HEK293 (cell line): ENCODE data around the gene PLCH2.

Experiments used
- CTCF ChIA-PET: fragments of 350-600 bp; formaldehyde crosslinking; extraction: SDS; loops from one replicate; lab custom pipeline; 2021; ENCODE audit warnings: antibody characterized with exemption; lab: Yijun Ruan, JAX
- POLR2A ChIA-PET: fragments of 300-600 bp; formaldehyde crosslinking; extraction: SDS; loops from one replicate; lab custom pipeline; 2020; ENCODE audit warnings: antibody characterized with exemption, inconsistent platforms; lab: Yijun Ruan, JAX
- H3K27ac ChIP-seq: fragments of 200-500 bp; sonication (Bioruptor generic); 2 replicates; pipeline ENCODE4 v1.5.1; 2014; ENCODE audit warnings: low read depth, low read length, control low read depth, inconsistent platforms; ENCODE audit errors: extremely low read depth
- H3K36me3 ChIP-seq, 2 experiments: fragments of 200-500 bp in 1 of 2; sonication (Bioruptor generic) in 1 of 2; 1 replicate in 1 of 2; 2 replicates in 1 of 2; pipeline ENCODE4 v1.5.1; 2014 to 2017; ENCODE audit warnings: inconsistent platforms in 2 of 2, low read length in 2 of 2; ENCODE audit not compliant: control insufficient read depth in 2 of 2, insufficient read depth in 1 of 2
- H3K4me1 ChIP-seq: fragments of 200-500 bp; sonication (Bioruptor generic); 2 replicates; pipeline ENCODE4 v1.5.1; 2014; ENCODE audit warnings: mild to moderate bottlenecking, low read length, inconsistent platforms; ENCODE audit not compliant: control insufficient read depth, insufficient read depth
- H3K4me3 ChIP-seq: 2 replicates; pipeline ENCODE4 v1.5.1; 2011; ENCODE audit warnings: low read depth, mild to moderate bottlenecking, control low read depth, low read length, moderate library complexity
- H3K9me3 ChIP-seq: fragments of 200-500 bp; sonication (Bioruptor generic); 2 replicates; pipeline ENCODE4 v1.5.1; 2014; ENCODE audit warnings: low read depth, low read length, inconsistent platforms; ENCODE audit not compliant: control insufficient read depth, insufficient read depth
- MZF1 ChIP-seq: fragments of 450-650 bp; formaldehyde crosslinking; IDR thresholded peaks from 2 replicates; pipeline ENCODE4 v1.5.1; 2017; ENCODE audit warnings: missing biosample characterization, missing genetic modification characterization, borderline replicate concordance
- ZBTB21 ChIP-seq: fragments of 450-650 bp; formaldehyde crosslinking; IDR thresholded peaks from 2 replicates; pipeline ENCODE4 v1.5.1; 2017; ENCODE audit warnings: missing biosample characterization, missing genetic modification characterization
- ZBTB48 ChIP-seq: fragments of 450-650 bp; formaldehyde crosslinking; IDR thresholded peaks from 2 replicates; pipeline ENCODE4 v1.5.1; 2016; ENCODE audit warnings: missing biosample characterization, missing genetic modification characterization
- ZBTB7A ChIP-seq: fragments of 450-650 bp; formaldehyde crosslinking; IDR thresholded peaks from 2 replicates; pipeline ENCODE4 v1.5.1; 2016; ENCODE audit warnings: low read depth, missing biosample characterization, missing genetic modification characterization
- ZFHX2 ChIP-seq: fragments of 450-650 bp; formaldehyde crosslinking; conservative IDR thresholded peaks from 2 replicates; pipeline ENCODE4 v1.5.1; 2016; ENCODE audit warnings: missing biosample characterization, missing genetic modification characterization
- ZNF10 ChIP-seq: fragments of 450-650 bp; formaldehyde crosslinking; IDR thresholded peaks from 2 replicates; pipeline ENCODE4 v1.5.1; 2017; ENCODE audit warnings: missing biosample characterization, missing genetic modification characterization
- ZNF146 ChIP-seq: fragments of 450-650 bp; formaldehyde crosslinking; IDR thresholded peaks from 2 replicates; pipeline ENCODE4 v1.5.1; 2016; ENCODE audit warnings: missing biosample characterization, missing genetic modification characterization
- ZNF274 ChIP-seq, 2 experiments: fragments of 200-500 bp in 1 of 2; fragments of 450-650 bp in 1 of 2; sonication (Bioruptor generic) in 1 of 2; formaldehyde crosslinking in 1 of 2; IDR thresholded peaks; 2 replicates each; pipeline versions ENCODE4 v1.5.1 to v1.6.1; 2014 to 2016; ENCODE audit warnings: borderline replicate concordance in 1 of 2, inconsistent platforms in 1 of 2, low read length in 1 of 2, missing biosample characterization in 1 of 2, missing genetic modification characterization in 1 of 2
- ZNF473 ChIP-seq: fragments of 450-650 bp; formaldehyde crosslinking; IDR thresholded peaks from 2 replicates; pipeline ENCODE4 v1.5.1; 2017; ENCODE audit warnings: missing biosample characterization, missing genetic modification characterization
- ZNF623 ChIP-seq: fragments of 450-650 bp; formaldehyde crosslinking; IDR thresholded peaks from 2 replicates; pipeline ENCODE4 v1.5.1; 2016; ENCODE audit warnings: missing biosample characterization, missing genetic modification characterization
- ZNF624 ChIP-seq: fragments of 450-650 bp; formaldehyde crosslinking; IDR thresholded peaks from 2 replicates; pipeline ENCODE4 v1.5.1; 2017; ENCODE audit warnings: missing biosample characterization, missing genetic modification characterization
- ZNF701 ChIP-seq: fragments of 450-650 bp; formaldehyde crosslinking; IDR thresholded peaks from 2 replicates; pipeline ENCODE4 v1.5.1; 2016; ENCODE audit warnings: missing biosample characterization, missing genetic modification characterization
- ZNF785 ChIP-seq: fragments of 450-650 bp; formaldehyde crosslinking; IDR thresholded peaks from 2 replicates; pipeline ENCODE4 v1.5.1; 2016; ENCODE audit warnings: missing biosample characterization, missing genetic modification characterization
- ZNF830 ChIP-seq: fragments of 450-650 bp; IDR thresholded peaks from 2 replicates; pipeline ENCODE4 v1.5.0; 2018; ENCODE audit warnings: missing biosample characterization, missing genetic modification characterization, low read depth, mild to moderate bottlenecking, moderate library complexity
- ZNF843 ChIP-seq: fragments of 450-650 bp; formaldehyde crosslinking; IDR thresholded peaks from 2 replicates; pipeline ENCODE4 v1.5.1; 2016; ENCODE audit warnings: missing biosample characterization, missing genetic modification characterization
- ZSCAN23 ChIP-seq: fragments of 450-650 bp; formaldehyde crosslinking; IDR thresholded peaks from 2 replicates; pipeline ENCODE4 v1.5.1; 2016; ENCODE audit warnings: missing biosample characterization, missing genetic modification characterization
- TF ChIP-seq, protein P1 (sequence below): fragments of 450-650 bp; formaldehyde crosslinking; IDR thresholded peaks from 2 replicates; pipeline ENCODE4 v1.5.1; 2017; ENCODE audit warnings: missing biosample characterization, missing genetic modification characterization
- TF ChIP-seq, protein P2 (sequence below): fragments of 450-650 bp; formaldehyde crosslinking; IDR thresholded peaks from 2 replicates; pipeline ENCODE4 v1.5.1; 2016; ENCODE audit warnings: missing biosample characterization, missing genetic modification characterization
- TF ChIP-seq, protein P3 (sequence below): IDR thresholded peaks from 2 replicates; pipeline ENCODE4 v1.6.1; 2011; ENCODE audit warnings: mild to moderate bottlenecking, low read depth, low read length, borderline replicate concordance
- TF ChIP-seq, protein P4 (sequence below): fragments of 450-650 bp; formaldehyde crosslinking; IDR thresholded peaks from 2 replicates; pipeline ENCODE4 v1.5.1; 2016; ENCODE audit warnings: missing biosample characterization, missing genetic modification characterization
- TF ChIP-seq, protein P5 (sequence below): fragments of 450-650 bp; formaldehyde crosslinking; optimal IDR thresholded peaks from 2 replicates; pipeline ENCODE3; 2016; ENCODE audit warnings: missing biosample characterization, mild to moderate bottlenecking, missing genetic modification characterization
- TF ChIP-seq, protein P6 (sequence below): fragments of 450-650 bp; formaldehyde crosslinking; IDR thresholded peaks from 2 replicates; pipeline ENCODE4 v1.5.1; 2016; ENCODE audit warnings: missing biosample characterization, missing genetic modification characterization, low read depth

PLCH2 gene

DNA sequence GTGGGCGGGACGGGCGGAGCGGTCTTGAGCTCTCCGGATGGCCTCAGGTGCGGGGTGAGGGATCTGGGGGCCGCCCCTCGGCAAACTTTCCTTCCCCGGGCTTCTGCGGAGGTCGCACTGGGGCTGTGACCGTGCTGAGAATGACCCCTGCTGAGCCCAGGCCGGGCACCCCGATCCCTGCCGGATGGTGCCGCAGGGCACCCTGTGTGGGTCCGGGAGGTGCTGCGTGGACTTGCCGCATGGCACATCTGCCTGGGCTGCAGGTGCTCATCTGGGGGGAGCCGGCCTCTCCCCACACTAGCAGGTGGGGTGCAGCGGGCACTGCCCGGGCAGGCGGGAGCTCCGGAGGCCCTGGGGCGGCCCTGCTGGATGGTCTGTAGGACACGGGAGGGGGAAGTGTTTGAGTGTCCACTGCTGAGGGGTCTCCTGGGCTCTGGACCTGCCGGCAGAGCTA, 31.9 kb upstream of the PLCH2 start (continued):
- 0 out of 2 replicates have a peak, but pooled peaks have one; percentile 18 for TF ChIP-seq ZBTB48 (tag by site-specific recombination)
- TF ChIP-seq MZF1 (tag by site-specific recombination), result no peak
- TF ChIP-seq, protein P1, sequence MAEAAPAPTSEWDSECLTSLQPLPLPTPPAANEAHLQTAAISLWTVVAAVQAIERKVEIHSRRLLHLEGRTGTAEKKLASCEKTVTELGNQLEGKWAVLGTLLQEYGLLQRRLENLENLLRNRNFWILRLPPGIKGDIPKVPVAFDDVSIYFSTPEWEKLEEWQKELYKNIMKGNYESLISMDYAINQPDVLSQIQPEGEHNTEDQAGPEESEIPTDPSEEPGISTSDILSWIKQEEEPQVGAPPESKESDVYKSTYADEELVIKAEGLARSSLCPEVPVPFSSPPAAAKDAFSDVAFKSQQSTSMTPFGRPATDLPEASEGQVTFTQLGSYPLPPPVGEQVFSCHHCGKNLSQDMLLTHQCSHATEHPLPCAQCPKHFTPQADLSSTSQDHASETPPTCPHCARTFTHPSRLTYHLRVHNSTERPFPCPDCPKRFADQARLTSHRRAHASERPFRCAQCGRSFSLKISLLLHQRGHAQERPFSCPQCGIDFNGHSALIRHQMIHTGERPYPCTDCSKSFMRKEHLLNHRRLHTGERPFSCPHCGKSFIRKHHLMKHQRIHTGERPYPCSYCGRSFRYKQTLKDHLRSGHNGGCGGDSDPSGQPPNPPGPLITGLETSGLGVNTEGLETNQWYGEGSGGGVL (tag by site-specific recombination), result no peak
- TF ChIP-seq ZFHX2 (tag by site-specific recombination), result peak; percentile 4; the same call in 1 of the 2 replicates
- TF ChIP-seq ZNF785 (tag by site-specific recombination), result no peak
- TF ChIP-seq ZBTB21 (tag by site-specific recombination), result no peak
- no peak for TF ChIP-seq ZBTB7A (tag by site-specific recombination)
- TF ChIP-seq, protein P2, sequence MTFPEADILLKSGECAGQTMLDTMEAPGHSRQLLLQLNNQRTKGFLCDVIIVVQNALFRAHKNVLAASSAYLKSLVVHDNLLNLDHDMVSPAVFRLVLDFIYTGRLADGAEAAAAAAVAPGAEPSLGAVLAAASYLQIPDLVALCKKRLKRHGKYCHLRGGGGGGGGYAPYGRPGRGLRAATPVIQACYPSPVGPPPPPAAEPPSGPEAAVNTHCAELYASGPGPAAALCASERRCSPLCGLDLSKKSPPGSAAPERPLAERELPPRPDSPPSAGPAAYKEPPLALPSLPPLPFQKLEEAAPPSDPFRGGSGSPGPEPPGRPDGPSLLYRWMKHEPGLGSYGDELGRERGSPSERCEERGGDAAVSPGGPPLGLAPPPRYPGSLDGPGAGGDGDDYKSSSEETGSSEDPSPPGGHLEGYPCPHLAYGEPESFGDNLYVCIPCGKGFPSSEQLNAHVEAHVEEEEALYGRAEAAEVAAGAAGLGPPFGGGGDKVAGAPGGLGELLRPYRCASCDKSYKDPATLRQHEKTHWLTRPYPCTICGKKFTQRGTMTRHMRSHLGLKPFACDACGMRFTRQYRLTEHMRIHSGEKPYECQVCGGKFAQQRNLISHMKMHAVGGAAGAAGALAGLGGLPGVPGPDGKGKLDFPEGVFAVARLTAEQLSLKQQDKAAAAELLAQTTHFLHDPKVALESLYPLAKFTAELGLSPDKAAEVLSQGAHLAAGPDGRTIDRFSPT (tag by site-specific recombination), result peak; percentile 42; the same call in 1 of the 2 replicates
- TF ChIP-seq ZNF843 (tag by site-specific recombination), result no peak
- TF ChIP-seq, all 188 proteins: peak for 6

DNA sequence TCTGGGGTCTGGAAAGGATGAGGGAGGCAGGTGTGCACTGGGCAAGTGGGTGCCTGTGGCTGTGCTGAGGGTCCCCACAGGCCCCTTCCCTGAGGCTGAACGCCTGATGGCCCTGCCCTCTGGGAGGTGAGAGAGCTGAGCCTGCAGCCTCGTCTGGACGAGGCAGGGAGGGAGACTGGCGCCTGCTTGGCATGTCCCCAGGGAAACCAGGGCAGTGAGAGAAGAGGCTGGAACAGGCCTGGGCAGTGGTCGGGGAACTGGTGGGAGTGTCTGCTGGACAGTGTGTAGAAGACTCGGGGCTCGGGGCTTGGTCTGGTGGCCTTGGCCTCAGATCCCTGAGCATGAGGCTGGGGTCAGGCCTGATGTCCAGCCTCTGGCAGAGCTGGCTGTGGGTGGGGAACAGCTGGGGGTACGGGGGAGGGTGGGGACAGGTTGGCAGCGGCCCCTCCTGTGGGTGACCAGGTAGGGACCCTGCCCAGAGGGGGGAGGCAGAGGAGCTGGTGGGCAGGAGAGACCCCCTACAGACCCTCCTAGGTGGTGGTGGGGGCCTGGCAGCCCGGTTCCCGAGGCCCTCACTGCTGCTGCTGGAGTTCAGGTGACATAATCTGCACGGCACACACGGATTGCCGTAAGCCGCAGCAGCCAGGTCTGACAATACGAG, 30.8 kb upstream of the PLCH2 start:
- ChIA-PET POLR2A (no interaction called here), CTCF (interaction anchor here (1.2 kb wide), 1 partner anchor 31 kb away, joined by 3 read pairs; no protein-coding TSS in a partner anchor)
- H3K4me1 ChIP-seq, result no peaks in the 10 kb centered on the region
- H3K36me3 ChIP-seq, result no peaks in the 10 kb centered on the region
- no peaks in the 10 kb centered on the region for H3K9me3 ChIP-seq
- no peak overlapping the region for H3K27ac ChIP-seq
- no peak overlapping the region for H3K4me3 ChIP-seq
- TF ChIP-seq, protein P3, sequence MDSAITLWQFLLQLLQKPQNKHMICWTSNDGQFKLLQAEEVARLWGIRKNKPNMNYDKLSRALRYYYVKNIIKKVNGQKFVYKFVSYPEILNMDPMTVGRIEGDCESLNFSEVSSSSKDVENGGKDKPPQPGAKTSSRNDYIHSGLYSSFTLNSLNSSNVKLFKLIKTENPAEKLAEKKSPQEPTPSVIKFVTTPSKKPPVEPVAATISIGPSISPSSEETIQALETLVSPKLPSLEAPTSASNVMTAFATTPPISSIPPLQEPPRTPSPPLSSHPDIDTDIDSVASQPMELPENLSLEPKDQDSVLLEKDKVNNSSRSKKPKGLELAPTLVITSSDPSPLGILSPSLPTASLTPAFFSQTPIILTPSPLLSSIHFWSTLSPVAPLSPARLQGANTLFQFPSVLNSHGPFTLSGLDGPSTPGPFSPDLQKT, result no peak
- TF ChIP-seq ZNF624 (tag by site-specific recombination) (no peak), ZNF473 (tag by site-specific recombination) (no peak), ZNF830 (tag by site-specific recombination) (no peak), ZNF785 (tag by site-specific recombination) (no peak), ZSCAN23 (tag by site-specific recombination) (no peak), ZNF146 (tag by site-specific recombination) (no peak), ZNF274 (IDR thresholded peaks at IDR 0.05; ENCODE audit: low read length) (no peak), ZNF274 (tag by site-specific recombination; IDR thresholded peaks at IDR 0.05; ENCODE audit: borderline replicate concordance) (no peak), ZNF701 (tag by site-specific recombination) (no peak), ZNF10 (tag by site-specific recombination) (no peak), ZNF623 (tag by site-specific recombination) (no peak)
- TF ChIP-seq, protein P4, sequence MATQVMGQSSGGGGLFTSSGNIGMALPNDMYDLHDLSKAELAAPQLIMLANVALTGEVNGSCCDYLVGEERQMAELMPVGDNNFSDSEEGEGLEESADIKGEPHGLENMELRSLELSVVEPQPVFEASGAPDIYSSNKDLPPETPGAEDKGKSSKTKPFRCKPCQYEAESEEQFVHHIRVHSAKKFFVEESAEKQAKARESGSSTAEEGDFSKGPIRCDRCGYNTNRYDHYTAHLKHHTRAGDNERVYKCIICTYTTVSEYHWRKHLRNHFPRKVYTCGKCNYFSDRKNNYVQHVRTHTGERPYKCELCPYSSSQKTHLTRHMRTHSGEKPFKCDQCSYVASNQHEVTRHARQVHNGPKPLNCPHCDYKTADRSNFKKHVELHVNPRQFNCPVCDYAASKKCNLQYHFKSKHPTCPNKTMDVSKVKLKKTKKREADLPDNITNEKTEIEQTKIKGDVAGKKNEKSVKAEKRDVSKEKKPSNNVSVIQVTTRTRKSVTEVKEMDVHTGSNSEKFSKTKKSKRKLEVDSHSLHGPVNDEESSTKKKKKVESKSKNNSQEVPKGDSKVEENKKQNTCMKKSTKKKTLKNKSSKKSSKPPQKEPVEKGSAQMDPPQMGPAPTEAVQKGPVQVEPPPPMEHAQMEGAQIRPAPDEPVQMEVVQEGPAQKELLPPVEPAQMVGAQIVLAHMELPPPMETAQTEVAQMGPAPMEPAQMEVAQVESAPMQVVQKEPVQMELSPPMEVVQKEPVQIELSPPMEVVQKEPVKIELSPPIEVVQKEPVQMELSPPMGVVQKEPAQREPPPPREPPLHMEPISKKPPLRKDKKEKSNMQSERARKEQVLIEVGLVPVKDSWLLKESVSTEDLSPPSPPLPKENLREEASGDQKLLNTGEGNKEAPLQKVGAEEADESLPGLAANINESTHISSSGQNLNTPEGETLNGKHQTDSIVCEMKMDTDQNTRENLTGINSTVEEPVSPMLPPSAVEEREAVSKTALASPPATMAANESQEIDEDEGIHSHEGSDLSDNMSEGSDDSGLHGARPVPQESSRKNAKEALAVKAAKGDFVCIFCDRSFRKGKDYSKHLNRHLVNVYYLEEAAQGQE, result no peak
- TF ChIP-seq, protein P5, sequence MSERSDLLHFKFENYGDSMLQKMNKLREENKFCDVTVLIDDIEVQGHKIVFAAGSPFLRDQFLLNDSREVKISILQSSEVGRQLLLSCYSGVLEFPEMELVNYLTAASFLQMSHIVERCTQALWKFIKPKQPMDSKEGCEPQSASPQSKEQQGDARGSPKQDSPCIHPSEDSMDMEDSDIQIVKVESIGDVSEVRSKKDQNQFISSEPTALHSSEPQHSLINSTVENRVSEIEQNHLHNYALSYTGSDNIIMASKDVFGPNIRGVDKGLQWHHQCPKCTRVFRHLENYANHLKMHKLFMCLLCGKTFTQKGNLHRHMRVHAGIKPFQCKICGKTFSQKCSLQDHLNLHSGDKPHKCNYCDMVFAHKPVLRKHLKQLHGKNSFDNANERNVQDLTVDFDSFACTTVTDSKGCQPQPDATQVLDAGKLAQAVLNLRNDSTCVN (tag by site-specific recombination), result no peak
- TF ChIP-seq, protein P6, sequence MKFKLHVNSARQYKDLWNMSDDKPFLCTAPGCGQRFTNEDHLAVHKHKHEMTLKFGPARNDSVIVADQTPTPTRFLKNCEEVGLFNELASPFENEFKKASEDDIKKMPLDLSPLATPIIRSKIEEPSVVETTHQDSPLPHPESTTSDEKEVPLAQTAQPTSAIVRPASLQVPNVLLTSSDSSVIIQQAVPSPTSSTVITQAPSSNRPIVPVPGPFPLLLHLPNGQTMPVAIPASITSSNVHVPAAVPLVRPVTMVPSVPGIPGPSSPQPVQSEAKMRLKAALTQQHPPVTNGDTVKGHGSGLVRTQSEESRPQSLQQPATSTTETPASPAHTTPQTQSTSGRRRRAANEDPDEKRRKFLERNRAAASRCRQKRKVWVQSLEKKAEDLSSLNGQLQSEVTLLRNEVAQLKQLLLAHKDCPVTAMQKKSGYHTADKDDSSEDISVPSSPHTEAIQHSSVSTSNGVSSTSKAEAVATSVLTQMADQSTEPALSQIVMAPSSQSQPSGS, result no peak
